ENCODE results near the gene KIF1C. TPM values are rescaled to one million over a fixed set of nuclear protein-coding genes. Genes with fewer than 3 reads are reported as not detected.
A peak's percentile ranks its signal among the peaks of the same experiment; 100 is the strongest.
"Not testable (repeated sequence)": the region's sequence is repeated elsewhere in the genome, so short reads cannot be mapped to it uniquely, and the experiment has no call there.

Gene KIF1C
- total RNA-seq, 1 donor from 2014 or later = 22.1 TPM

- H3F3A ChIP-seq (ENCODE audit: low read depth) = no peaks in the 10 kb centered on the region
- no peak overlapping the region for H3K27ac ChIP-seq
- no peak overlapping the region for H3K4me3 ChIP-seq
- H3K9me3 ChIP-seq (ENCODE audit: low read depth) = no peaks in the 10 kb centered on the region
- no peaks in the 10 kb centered on the region for H3K9me3 Mint-ChIP-seq
- no peak overlapping the region for H3K4me3 Mint-ChIP-seq
- H4K20me1 ChIP-seq (ENCODE audit: low read depth) = no peaks in the 10 kb centered on the region
- H3K36me3 ChIP-seq = no peaks in the 10 kb centered on the region
- H3K9ac ChIP-seq = no peak overlapping the region
- peaks cover 31% of the 10 kb centered on the region for H3K27me3 ChIP-seq
- H3K36me3 Mint-ChIP-seq = peaks cover 4% of the 10 kb centered on the region
- no peak overlapping the region for H2AFZ ChIP-seq (replicated peaks)
- H3K4me1 ChIP-seq = no peaks in the 10 kb centered on the region
- TF ChIP-seq EZH2phosphoT487 (IDR thresholded peaks at IDR 0.05) (no peak), EZH2 (IDR thresholded peaks at IDR 0.05) (no peak), CTCF (IDR thresholded peaks at IDR 0.05) (no peak)
- H3K4me2 ChIP-seq = no peak overlapping the region
- H3K4me1 Mint-ChIP-seq = peaks cover 3% of the 10 kb centered on the region
- DNase-seq (ENCODE audit: low spot score) = no peak
- no peaks in the 10 kb centered on the region for H3K79me2 ChIP-seq (ENCODE audit: low read depth)
- peaks cover 16% of the 10 kb centered on the region for H3K27me3 Mint-ChIP-seq (ENCODE audit: insufficient read depth, low read depth)
- H3K27ac Mint-ChIP-seq = no peak overlapping the region
These were observed 30.2 kb downstream of the KIF1C start for GRCh38 chr17:5027916-5028315.

DNA sequence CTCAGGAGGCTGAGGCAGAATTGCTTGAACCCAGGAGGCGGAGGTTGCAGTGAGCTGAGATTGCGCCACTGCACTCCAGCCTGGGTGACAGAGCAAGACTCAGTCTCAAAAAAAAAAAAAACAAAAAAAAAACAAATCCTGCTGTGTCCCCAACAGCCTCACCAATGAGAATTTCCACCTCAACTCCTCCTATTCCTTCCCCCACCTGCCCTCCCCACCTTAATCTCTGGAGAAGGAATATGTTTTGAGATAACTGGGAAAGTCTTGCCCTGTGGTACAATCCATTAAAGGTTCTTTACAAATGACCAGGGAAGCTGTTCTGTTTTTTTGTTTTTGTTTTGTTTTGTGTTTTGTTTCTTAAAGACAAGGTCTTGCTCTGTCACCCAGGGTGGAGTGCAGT lies 32.4 kb downstream of the KIF1C start:
- not testable (repeated sequence) for H3K4me1 Mint-ChIP-seq; H4K20me1 ChIP-seq (ENCODE audit: low read depth); H3K4me3 ChIP-seq; H3F3A ChIP-seq (ENCODE audit: low read depth); H3K9me3 Mint-ChIP-seq; H3K27ac ChIP-seq; H3K9me3 ChIP-seq (ENCODE audit: low read depth); H3K4me2 ChIP-seq; H3K27ac Mint-ChIP-seq; DNase-seq (ENCODE audit: low spot score); H2AFZ ChIP-seq (replicated peaks); H3K4me1 ChIP-seq; H3K9ac ChIP-seq; H3K36me3 Mint-ChIP-seq; H3K36me3 ChIP-seq; H3K4me3 Mint-ChIP-seq; H3K79me2 ChIP-seq (ENCODE audit: low read depth)
- H3K27me3 ChIP-seq = peaks cover 54% of the 10 kb centered on the region
- peaks cover 29% of the 10 kb centered on the region for H3K27me3 Mint-ChIP-seq (ENCODE audit: insufficient read depth, low read depth)

GRCh38 chr17:5031365-5032082 lies 33.8 kb downstream of the KIF1C start:
- no peak for TF ChIP-seq EZH2 (IDR thresholded peaks at IDR 0.05)
- peak; percentile 67 for TF ChIP-seq CTCF (IDR thresholded peaks at IDR 0.05)
- TF ChIP-seq EZH2phosphoT487 (IDR thresholded peaks at IDR 0.05) = no peak
- peak overlapping the region; percentile 72 for H3K4me2 ChIP-seq
- H3K27me3 Mint-ChIP-seq (ENCODE audit: insufficient read depth, low read depth) = peaks cover 31% of the 10 kb centered on the region
- H3K9ac ChIP-seq = no peak overlapping the region
- H3F3A ChIP-seq (ENCODE audit: low read depth) = no peaks in the 10 kb centered on the region
- peaks cover 3% of the 10 kb centered on the region for H3K4me1 Mint-ChIP-seq
- peak overlapping the region; percentile 83 for H3K4me3 Mint-ChIP-seq
- H3K36me3 Mint-ChIP-seq = no peaks in the 10 kb centered on the region
- H3K9me3 ChIP-seq (ENCODE audit: low read depth) = no peaks in the 10 kb centered on the region
- no peak overlapping the region for H3K27ac Mint-ChIP-seq
- H3K27ac ChIP-seq = no peak overlapping the region
- H3K36me3 ChIP-seq = no peaks in the 10 kb centered on the region
- peak overlapping the region; percentile 88 for H2AFZ ChIP-seq (replicated peaks)
- no peaks in the 10 kb centered on the region for H4K20me1 ChIP-seq (ENCODE audit: low read depth)
- H3K79me2 ChIP-seq (ENCODE audit: low read depth) = no peaks in the 10 kb centered on the region
- no peaks in the 10 kb centered on the region for H3K4me1 ChIP-seq
- peak overlapping the region; percentile 44 for H3K4me3 ChIP-seq
- DNase-seq (ENCODE audit: low spot score) = peak; percentile 90
- peaks cover 58% of the 10 kb centered on the region for H3K27me3 ChIP-seq
- no peaks in the 10 kb centered on the region for H3K9me3 Mint-ChIP-seq

DNA sequence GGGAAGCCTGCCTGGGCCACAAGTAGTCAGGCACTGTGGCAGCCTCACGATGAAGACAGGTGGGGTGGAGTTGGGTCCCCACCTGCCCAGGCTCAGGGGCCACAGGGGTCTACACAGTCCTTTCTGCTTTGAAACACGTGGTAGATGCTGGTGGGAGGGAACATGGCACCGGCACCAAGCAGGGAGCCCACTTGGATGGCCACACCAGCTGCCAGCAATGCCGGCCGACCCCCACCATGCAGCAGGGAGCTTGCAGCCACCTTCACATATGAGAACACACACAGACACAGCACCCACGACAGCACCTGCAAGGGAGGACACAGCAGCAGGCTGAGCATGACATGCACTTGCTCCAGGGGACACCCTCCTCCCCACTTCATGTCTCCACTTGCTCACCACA lies 35.1 kb downstream of the KIF1C start:
- Histone ChIP-seq H3K4me2 (no peak overlapping the region), H3K36me3 (no peaks in the 10 kb centered on the region), H2AFZ (replicated peaks) (no peak overlapping the region), H3K4me3 (no peak overlapping the region), H3K27ac (no peak overlapping the region), H3K9ac (no peak overlapping the region), H3K4me1 (no peaks in the 10 kb centered on the region), H3F3A (ENCODE audit: low read depth) (no peaks in the 10 kb centered on the region), H3K27me3 (peaks cover 58% of the 10 kb centered on the region), H4K20me1 (ENCODE audit: low read depth) (no peaks in the 10 kb centered on the region), H3K9me3 (ENCODE audit: low read depth) (no peaks in the 10 kb centered on the region), H3K79me2 (ENCODE audit: low read depth) (no peaks in the 10 kb centered on the region)
- H3K27ac Mint-ChIP-seq = no peak overlapping the region
- no peak for DNase-seq (ENCODE audit: low spot score)
- H3K9me3 Mint-ChIP-seq = no peaks in the 10 kb centered on the region
- no peaks in the 10 kb centered on the region for H3K36me3 Mint-ChIP-seq
- no peak for TF ChIP-seq EZH2 (IDR thresholded peaks at IDR 0.05)
- TF ChIP-seq EZH2phosphoT487 (IDR thresholded peaks at IDR 0.05) = no peak
- no peak for TF ChIP-seq CTCF (IDR thresholded peaks at IDR 0.05)
- H3K4me3 Mint-ChIP-seq = no peak overlapping the region
- peaks cover 31% of the 10 kb centered on the region for H3K27me3 Mint-ChIP-seq (ENCODE audit: insufficient read depth, low read depth)
- peaks cover 3% of the 10 kb centered on the region for H3K4me1 Mint-ChIP-seq

All from neural progenitor cell (in vitro differentiated cells).